Body of pancreas (tissue), 4 donors: ENCODE data around the gene ATXN7L3B.

Experiments
- POLR2A ChIP-seq, 3 donors: fragments of 450-650 bp; IDR thresholded peaks; one replicate each; pipeline ENCODE4 v1.6.1; 2016; ENCODE audit warnings: antibody characterized with exemption in 3 of 3, mild to moderate bottlenecking in 2 of 3
- TF ChIP-seq, protein P1 (sequence below), 7 experiments: fragments of 450-650 bp in 4 of 7; fragments of 200-600 bp in 3 of 7; sonication (generic) in 3 of 7; IDR thresholded peaks; one replicate each; pipeline ENCODE4 v1.5.1; 2016 to 2019; ENCODE audit warnings: antibody characterized with exemption in 7 of 7

DNA sequence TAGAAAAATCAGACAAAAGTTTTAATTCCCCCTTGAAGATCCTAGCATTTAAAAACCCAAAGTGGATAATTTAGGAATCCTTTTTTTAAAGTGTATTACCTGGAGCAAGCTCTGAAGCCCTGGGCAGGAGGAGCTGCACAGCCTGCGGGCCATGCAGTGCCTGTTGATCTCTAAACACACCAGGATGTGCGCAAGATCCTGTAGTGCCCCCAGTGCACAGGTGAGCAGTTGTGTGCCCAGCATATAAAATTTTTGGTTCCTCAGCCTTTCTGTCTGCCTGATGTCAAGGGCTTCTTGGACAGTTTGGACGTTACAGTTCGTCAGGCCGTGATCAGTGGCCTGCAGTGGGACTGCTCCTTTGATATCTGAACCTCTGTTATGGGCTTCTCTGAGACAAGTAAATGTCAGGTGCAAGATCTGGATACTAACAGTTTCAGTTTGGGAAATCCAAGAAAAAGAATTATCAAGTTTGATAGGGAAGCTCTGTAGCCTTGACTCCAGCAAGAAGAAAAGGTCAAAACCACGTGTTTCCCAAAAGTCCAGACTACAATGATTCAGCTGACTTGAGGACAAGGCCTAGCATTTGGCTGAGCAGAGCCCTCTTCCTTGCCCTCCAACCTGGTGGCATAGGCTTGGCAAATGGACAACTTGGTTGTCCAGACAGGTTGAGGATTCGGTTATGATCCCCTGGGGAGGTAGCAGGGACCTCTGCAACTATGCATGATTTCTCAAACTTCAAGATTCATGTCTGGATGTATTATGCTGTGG, 1.0 kb downstream of the ATXN7L3B start:
- TF ChIP-seq POLR2A (IDR thresholded peaks at IDR 0.05), result no peak
- TF ChIP-seq, protein P1, sequence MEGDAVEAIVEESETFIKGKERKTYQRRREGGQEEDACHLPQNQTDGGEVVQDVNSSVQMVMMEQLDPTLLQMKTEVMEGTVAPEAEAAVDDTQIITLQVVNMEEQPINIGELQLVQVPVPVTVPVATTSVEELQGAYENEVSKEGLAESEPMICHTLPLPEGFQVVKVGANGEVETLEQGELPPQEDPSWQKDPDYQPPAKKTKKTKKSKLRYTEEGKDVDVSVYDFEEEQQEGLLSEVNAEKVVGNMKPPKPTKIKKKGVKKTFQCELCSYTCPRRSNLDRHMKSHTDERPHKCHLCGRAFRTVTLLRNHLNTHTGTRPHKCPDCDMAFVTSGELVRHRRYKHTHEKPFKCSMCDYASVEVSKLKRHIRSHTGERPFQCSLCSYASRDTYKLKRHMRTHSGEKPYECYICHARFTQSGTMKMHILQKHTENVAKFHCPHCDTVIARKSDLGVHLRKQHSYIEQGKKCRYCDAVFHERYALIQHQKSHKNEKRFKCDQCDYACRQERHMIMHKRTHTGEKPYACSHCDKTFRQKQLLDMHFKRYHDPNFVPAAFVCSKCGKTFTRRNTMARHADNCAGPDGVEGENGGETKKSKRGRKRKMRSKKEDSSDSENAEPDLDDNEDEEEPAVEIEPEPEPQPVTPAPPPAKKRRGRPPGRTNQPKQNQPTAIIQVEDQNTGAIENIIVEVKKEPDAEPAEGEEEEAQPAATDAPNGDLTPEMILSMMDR (IDR thresholded peaks at IDR 0.05), result no peak
